ENCODE results near the gene ZMYND11. TPM values are rescaled to one million over a fixed set of nuclear protein-coding genes. Genes with fewer than 3 reads are reported as not detected.

Gene ZMYND11
- total RNA-seq, 1 experiment from 2014 or later: 37.5 TPM

DNA sequence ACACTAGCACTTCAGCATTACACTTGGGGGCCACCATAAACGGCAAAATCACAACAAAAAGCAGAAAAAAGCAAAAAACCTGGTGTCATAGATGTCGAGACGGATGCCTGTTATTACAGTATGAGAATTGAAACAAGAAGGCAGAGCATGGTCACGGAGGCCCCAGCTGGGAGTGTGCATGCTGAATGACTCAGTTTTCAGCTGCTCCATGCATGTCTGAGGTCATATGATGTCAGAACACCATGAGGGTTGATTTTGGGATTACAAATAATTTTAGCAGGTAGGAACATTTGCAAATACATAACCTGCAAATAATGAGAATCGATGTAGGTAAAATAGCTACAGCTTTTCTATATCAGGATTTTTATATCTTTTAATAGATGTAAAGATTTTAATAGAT lies 19.1 kb downstream of the ZMYND11 start:
- in situ Hi-C loops (cut with HindIII; ENCODE audit: low pct_unique_long_range_greater_than_20kb, low sequenced_read_pairs): no loop called here
- CTCF ChIA-PET: no interaction called here
- Histone ChIP-seq H3K27ac (ENCODE audit: low read length) (no peak overlapping the region), H3K4me3 (ENCODE audit: low read depth in 2 of 2, low read length in 2 of 2) (no peak overlapping the region), H3K27me3 (ENCODE audit: control insufficient read depth, insufficient read depth, low read length) (no peaks in the 10 kb centered on the region), H3K4me1 (ENCODE audit: control insufficient read depth, insufficient read depth, low read length) (no peaks in the 10 kb centered on the region; the same call in 1 of the 2 replicates), H3K36me3 (ENCODE audit: control insufficient read depth, insufficient read depth, low read length) (no peaks in the 10 kb centered on the region), H3K9me3 (ENCODE audit: control insufficient read depth, insufficient read depth, low read depth, low read length) (no peaks in the 10 kb centered on the region)
- DNase-seq (ENCODE audit: low read depth, low spot score): no peak
- POLR2A ChIA-PET: no interaction called here
- no peak for ATAC-seq
- intact Hi-C loops (cut with micrococcal nuclease; ENCODE audit: unreplicated experiment): no loop called here
- TF ChIP-seq CTCF (IDR thresholded peaks at IDR 0.05) (no peak), TCF7L2 (IDR thresholded peaks at IDR 0.05; ENCODE audit: low read depth, low read length) (no peak), POLR2AphosphoS5 (IDR thresholded peaks at IDR 0.05; ENCODE audit: low read depth, low read length) (no peak), SIN3A (IDR thresholded peaks at IDR 0.05; ENCODE audit: borderline replicate concordance, insufficient read depth, low read depth, low read length) (no peak)
- TF ChIP-seq, protein P1, sequence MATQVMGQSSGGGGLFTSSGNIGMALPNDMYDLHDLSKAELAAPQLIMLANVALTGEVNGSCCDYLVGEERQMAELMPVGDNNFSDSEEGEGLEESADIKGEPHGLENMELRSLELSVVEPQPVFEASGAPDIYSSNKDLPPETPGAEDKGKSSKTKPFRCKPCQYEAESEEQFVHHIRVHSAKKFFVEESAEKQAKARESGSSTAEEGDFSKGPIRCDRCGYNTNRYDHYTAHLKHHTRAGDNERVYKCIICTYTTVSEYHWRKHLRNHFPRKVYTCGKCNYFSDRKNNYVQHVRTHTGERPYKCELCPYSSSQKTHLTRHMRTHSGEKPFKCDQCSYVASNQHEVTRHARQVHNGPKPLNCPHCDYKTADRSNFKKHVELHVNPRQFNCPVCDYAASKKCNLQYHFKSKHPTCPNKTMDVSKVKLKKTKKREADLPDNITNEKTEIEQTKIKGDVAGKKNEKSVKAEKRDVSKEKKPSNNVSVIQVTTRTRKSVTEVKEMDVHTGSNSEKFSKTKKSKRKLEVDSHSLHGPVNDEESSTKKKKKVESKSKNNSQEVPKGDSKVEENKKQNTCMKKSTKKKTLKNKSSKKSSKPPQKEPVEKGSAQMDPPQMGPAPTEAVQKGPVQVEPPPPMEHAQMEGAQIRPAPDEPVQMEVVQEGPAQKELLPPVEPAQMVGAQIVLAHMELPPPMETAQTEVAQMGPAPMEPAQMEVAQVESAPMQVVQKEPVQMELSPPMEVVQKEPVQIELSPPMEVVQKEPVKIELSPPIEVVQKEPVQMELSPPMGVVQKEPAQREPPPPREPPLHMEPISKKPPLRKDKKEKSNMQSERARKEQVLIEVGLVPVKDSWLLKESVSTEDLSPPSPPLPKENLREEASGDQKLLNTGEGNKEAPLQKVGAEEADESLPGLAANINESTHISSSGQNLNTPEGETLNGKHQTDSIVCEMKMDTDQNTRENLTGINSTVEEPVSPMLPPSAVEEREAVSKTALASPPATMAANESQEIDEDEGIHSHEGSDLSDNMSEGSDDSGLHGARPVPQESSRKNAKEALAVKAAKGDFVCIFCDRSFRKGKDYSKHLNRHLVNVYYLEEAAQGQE (IDR thresholded peaks at IDR 0.05; ENCODE audit: insufficient read depth in 1 of 2, low read depth in 2 of 2, low read length in 1 of 2): no peak
- no TSS peak for BruUV-seq (replicated peaks)

- no peak overlapping the region for H3K4me3 ChIP-seq (ENCODE audit: low read depth in 2 of 2, low read length in 2 of 2)
- in situ Hi-C loops (cut with HindIII; ENCODE audit: low pct_unique_long_range_greater_than_20kb, low sequenced_read_pairs) (no loop called here), intact Hi-C loops (cut with micrococcal nuclease; ENCODE audit: unreplicated experiment) (no loop called here)
- H3K9me3 ChIP-seq (ENCODE audit: control insufficient read depth, insufficient read depth, low read depth, low read length): peaks cover 5% of the 10 kb centered on the region; the same call in 1 of the 2 replicates
- ChIA-PET CTCF (no interaction called here), POLR2A (no interaction called here)
- no peaks in the 10 kb centered on the region for H3K4me1 ChIP-seq (ENCODE audit: control insufficient read depth, insufficient read depth, low read length)
- ATAC-seq (no peak), DNase-seq (ENCODE audit: low read depth, low spot score) (no peak)
- BruUV-seq (replicated peaks): no TSS peak
- H3K27me3 ChIP-seq (ENCODE audit: control insufficient read depth, insufficient read depth, low read length): no peaks in the 10 kb centered on the region
- H3K27ac ChIP-seq (ENCODE audit: low read length): no peak overlapping the region
- H3K36me3 ChIP-seq (ENCODE audit: control insufficient read depth, insufficient read depth, low read length): no peaks in the 10 kb centered on the region
- TF ChIP-seq SIN3A (IDR thresholded peaks at IDR 0.05; ENCODE audit: borderline replicate concordance, insufficient read depth, low read depth, low read length): no peak
- no peak for TF ChIP-seq TCF7L2 (IDR thresholded peaks at IDR 0.05; ENCODE audit: low read depth, low read length)
These were observed 32.1 kb downstream of the ZMYND11 start for GRCh38 chr10:167383-167782.

GRCh38 chr10:173741-174140 lies 38.5 kb downstream of the ZMYND11 start:
- no peaks in the 10 kb centered on the region; the same call in 1 of the 2 replicates for H3K9me3 ChIP-seq (ENCODE audit: control insufficient read depth, insufficient read depth, low read depth, low read length)
- ChIA-PET CTCF (no interaction called here), POLR2A (no interaction called here)
- intact Hi-C loops (cut with micrococcal nuclease; ENCODE audit: unreplicated experiment): no loop called here
- H3K4me1 ChIP-seq (ENCODE audit: control insufficient read depth, insufficient read depth, low read length): no peaks in the 10 kb centered on the region
- in situ Hi-C loops (cut with HindIII; ENCODE audit: low pct_unique_long_range_greater_than_20kb, low sequenced_read_pairs): no loop called here
- no TSS peak for BruUV-seq (replicated peaks)
- no peak overlapping the region for H3K4me3 ChIP-seq (ENCODE audit: low read depth in 2 of 2, low read length in 2 of 2)
- DNase-seq (ENCODE audit: low read depth, low spot score) (no peak), ATAC-seq (no peak)
- H3K36me3 ChIP-seq (ENCODE audit: control insufficient read depth, insufficient read depth, low read length): no peaks in the 10 kb centered on the region
- no peaks in the 10 kb centered on the region for H3K27me3 ChIP-seq (ENCODE audit: control insufficient read depth, insufficient read depth, low read length)
- no peak for TF ChIP-seq POLR2AphosphoS5 (IDR thresholded peaks at IDR 0.05; ENCODE audit: low read depth, low read length)
- TF ChIP-seq TCF7L2 (IDR thresholded peaks at IDR 0.05; ENCODE audit: low read depth, low read length): no peak
- TF ChIP-seq CTCF (IDR thresholded peaks at IDR 0.05): no peak
- TF ChIP-seq, protein P1 (IDR thresholded peaks at IDR 0.05; ENCODE audit: insufficient read depth in 1 of 2, low read depth in 2 of 2, low read length in 1 of 2): no peak
- TF ChIP-seq SIN3A (IDR thresholded peaks at IDR 0.05; ENCODE audit: borderline replicate concordance, insufficient read depth, low read depth, low read length): no peak
- H3K27ac ChIP-seq (ENCODE audit: low read length): no peak overlapping the region

Measured in Panc1 (cell line).